HG02642 (cell line): ENCODE measurements around the gene RETN.

Experiments
- ATAC-seq: cut with Tn5 transposase; IDR thresholded peaks from one replicate; pipeline ENCODE4 v1.9.1; 2021; ENCODE audit warnings: mild to moderate bottlenecking; ENCODE audit not compliant: unreplicated experiment, poor library complexity

Gene RETN

GRCh38 chr19:7680606-7681339, 11.9 kb downstream of the RETN start, which contains the start of gene TRAPPC5:
Gene TRAPPC5, plus strand, starts transcription at chr19:7680833. Its CDS starts 1,421 bp downstream, at chr19:7682254.
- peak; percentile 69 for ATAC-seq

GRCh38 chr19:7681340-7682174, 12.7 kb downstream of the RETN start:
- peak; percentile 18 for ATAC-seq

GRCh38 chr19:7682175-7682855, 13.5 kb downstream of the RETN start:
- ATAC-seq = no peak

- ATAC-seq = no peak
These were observed 16.9 kb downstream of the RETN start for GRCh38 chr19:7685546-7686445.

GRCh38 chr19:7687177-7687576, 18.3 kb downstream of the RETN start:
- ATAC-seq = no peak

GRCh38 chr19:7689165-7689564, 20.3 kb downstream of the RETN start:
- ATAC-seq = no peak

- no peak for ATAC-seq
These were observed 22.0 kb downstream of the RETN start for GRCh38 chr19:7690779-7691258.

GRCh38 chr19:7691497-7691896, 22.6 kb downstream of the RETN start:
- ATAC-seq = no peak

- no peak for ATAC-seq
These were observed 23.7 kb downstream of the RETN start for GRCh38 chr19:7692417-7693088.

- ATAC-seq = no peak
These were observed 25.6 kb downstream of the RETN start for GRCh38 chr19:7694499-7694898.

- no peak for ATAC-seq
These were observed 29.0 kb downstream of the RETN start for GRCh38 chr19:7697721-7698287.

GRCh38 chr19:7698583-7698982, 29.7 kb downstream of the RETN start:
- ATAC-seq = no peak

- no peak for ATAC-seq
These were observed 30.2 kb downstream of the RETN start for GRCh38 chr19:7699003-7699402.

- ATAC-seq = no peak
These were observed 30.9 kb downstream of the RETN start for GRCh38 chr19:7699417-7700401.

GRCh38 chr19:7701049-7701653, 32.3 kb downstream of the RETN start:
- ATAC-seq = no peak

GRCh38 chr19:7701654-7702457, 33.0 kb downstream of the RETN start, which contains the start of gene FCER2:
Gene FCER2, minus strand, starts transcription at chr19:7702131. Its CDS starts 2,371 bp downstream, at chr19:7699760.
- ATAC-seq = peak; percentile 55
